ENCODE results near the gene SCO2.
"Not testable (repeated sequence)": the region's sequence is repeated elsewhere in the genome, so short reads cannot be mapped to it uniquely, and the experiment has no call there.

The SCO2 gene

DNA sequence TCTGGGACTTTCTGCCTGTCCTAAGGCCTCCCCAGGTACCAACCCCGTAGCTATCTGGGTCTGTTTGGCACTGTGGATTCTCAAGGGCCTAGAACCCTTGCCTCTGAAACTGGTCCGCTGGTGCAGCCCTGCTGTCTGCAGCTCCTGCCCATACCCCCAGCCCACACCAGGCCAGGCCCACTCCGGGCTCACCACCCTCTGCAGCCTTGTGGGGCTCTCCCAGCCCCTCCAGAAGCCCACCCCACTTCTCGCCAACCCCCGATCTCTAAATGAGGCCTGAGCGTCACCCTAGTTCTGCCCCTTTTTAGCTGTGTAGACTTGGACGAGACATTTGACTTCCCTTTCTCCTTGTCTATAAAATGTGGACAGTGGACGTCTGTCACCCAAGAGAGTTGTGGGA is 25.0 kb upstream of the SCO2 start:
- no peak for DNase-seq

- DNase-seq: no peak
Observed at GRCh38 chr22:50548921-50549790, 23.8 kb upstream of the SCO2 start.

DNA sequence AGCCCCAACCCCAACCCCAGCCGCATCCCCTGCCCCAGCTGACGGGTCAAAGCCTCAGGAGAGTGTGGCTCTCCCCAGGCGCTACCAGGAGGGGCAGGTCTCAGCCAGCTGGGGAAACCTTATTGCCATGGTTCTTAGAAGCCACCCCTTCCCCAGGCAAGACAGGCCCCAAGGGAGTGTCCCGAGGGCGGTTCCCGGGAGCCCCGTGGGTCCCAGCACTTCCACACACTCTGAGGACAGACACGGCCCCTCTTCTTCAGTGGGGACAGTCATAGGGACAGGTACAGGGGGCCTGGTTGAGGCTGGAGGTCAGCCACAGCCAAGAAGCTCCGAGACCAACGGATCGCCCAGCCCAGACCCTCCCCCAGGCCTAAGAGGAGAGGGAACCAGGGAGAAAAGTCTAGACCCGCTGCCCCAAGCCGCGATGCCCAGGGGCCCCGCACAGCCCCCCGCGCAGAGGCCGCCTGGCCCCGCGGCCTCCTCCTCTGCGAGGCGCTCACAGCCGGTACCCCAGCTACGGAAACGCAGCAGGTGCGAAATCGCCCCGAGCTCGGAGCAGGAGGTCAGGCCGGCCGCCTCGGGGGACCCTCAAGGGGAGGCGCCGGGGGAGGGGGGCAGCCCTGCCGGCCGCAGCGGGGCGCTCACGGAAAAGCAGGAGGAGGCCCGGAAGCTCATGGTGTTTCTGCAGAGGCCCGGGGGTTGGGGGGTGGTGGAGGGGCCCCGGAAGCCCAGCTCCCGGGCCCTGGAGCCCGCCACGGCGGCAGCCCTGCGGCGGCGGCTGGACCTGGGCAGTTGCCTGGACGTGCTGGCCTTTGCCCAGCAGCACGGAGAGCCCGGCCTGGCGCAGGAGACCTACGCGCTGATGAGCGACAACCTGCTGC is 22.9 kb upstream of the SCO2 start:
- no peak for DNase-seq

DNA sequence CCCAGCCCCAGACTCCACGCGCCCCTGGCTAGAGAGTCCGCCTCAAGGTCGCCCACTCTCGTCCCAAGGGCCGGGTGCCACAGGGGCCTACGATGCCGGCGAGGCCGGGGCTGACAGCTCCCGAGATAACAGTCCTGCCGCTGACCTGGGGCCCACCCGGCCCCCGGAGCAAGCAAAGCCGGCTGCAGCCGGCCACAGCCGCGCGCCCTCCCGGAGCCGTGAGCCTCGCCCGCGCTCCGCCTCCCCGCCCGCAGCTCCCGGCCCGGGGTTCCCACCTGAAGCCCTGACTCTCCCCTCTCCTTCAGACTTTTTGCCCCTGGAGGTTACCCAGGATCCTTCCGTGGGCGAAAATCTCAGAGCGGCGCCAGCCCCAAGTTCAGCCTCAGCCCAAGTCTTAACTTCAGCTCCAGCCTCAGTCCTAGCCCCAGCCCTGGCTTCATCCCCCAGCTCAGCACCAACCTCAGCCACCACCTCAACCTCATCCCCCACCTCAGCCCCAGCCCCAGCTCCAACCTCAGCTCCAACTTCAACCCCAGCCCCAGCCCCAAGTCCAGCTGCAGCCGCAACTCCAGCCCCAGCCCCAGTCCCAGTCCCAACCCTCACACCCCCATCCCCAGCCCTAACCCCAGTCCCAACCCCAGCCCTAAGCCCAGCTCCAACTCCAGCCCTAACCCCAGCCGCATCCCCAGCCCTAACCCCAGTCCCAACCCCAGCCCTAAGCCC is 22.0 kb upstream of the SCO2 start:
- no peak for DNase-seq

GRCh38 chr22:50546326-50547262 is 21.2 kb upstream of the SCO2 start:
- DNase-seq: no peak

DNA sequence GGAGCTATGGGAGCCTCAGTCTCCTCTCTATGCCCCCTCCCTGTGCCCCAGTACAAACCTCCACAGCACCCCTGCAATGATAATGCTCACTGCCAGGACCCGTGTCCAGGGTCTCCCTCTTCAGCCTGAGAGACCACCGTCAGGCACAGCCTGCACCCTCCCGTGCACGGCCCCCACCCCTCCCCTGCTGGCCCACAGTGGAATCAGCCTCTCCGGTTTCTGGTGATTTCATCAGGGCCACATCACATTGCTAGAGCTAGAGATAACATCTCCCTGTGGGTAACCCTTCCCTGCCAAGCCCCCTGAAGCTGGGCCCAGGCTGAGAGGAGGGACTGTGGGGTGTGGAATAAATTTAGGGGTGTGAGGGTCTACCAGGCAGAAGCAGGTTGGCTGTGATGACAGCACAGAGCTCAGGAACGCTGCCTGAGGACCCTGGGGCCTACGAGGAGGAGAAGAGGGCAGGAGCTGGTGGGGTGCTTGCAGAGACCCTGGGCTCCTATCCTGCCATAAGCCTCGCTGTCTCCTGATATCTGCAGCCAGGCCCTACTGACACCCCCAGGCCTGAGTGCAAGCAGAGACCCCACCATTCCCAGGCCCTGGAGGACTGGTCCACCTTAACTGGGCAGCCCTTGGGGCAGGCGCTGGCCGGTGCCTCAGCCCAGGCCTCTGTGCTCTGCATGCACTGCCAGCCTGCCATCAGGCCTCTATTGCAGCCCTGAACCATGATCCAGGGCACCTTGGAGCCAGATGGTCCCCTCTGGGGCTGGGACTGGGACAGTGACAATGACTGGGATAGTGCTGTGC is 20.3 kb upstream of the SCO2 start, which contains the start of gene KLHDC7B:
TSS of gene KLHDC7B (plus strand) at position 378 of the 804 bp plus-strand sequence. CDS start at position 723, 345 bp downstream.
- no peak for DNase-seq

GRCh38 chr22:50544746-50545253 is 19.4 kb upstream of the SCO2 start:
- DNase-seq: no peak

- DNase-seq: peak in 1 of 2 donors; percentile 48
Observed at GRCh38 chr22:50544078-50544745, 18.8 kb upstream of the SCO2 start.

- DNase-seq: no peak
Observed at GRCh38 chr22:50542416-50542927, 17.1 kb upstream of the SCO2 start.

DNA sequence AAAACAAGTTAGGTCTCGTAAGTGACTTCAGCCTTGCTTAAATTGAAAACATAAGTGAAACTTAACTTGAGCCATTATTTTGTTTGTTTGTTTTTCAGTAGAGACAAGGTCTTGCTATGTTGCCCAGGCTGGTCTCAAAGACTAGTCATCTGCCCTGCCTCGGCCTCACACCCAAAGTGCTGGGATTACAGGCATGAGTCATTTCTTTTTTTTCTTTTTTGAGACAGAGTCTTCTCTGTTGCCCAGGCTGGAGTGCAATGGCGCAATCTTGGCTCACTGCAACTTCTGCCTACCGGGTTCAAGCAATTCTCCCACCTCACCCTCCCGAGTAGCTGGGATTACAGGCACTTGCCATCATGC is 16.2 kb upstream of the SCO2 start:
- DNase-seq: not testable (repeated sequence)

DNA sequence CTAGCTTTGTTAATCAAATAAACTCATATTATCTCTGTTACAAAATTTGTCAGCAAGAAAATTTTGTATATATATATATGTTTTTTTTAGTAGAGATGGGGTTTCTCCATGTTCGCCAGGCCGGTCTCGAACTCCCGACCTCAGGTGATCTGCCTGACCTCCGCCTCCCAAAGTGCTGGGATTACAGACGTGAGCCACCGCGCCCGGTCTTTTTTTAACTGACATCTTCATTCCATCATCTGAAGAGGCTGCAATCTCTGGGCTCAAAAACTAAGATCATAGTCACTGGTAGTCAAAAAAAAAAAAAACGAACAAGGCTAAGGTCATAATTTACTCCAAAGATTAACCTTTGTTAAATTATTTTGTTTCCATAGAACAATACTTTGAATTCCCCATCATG is 15.0 kb upstream of the SCO2 start:
- no peak for DNase-seq

GRCh38 chr22:50537765-50538164 is 12.4 kb upstream of the SCO2 start:
- DNase-seq: no peak

- no peak for DNase-seq
Observed at GRCh38 chr22:50536226-50536625, 10.8 kb upstream of the SCO2 start.

DNA sequence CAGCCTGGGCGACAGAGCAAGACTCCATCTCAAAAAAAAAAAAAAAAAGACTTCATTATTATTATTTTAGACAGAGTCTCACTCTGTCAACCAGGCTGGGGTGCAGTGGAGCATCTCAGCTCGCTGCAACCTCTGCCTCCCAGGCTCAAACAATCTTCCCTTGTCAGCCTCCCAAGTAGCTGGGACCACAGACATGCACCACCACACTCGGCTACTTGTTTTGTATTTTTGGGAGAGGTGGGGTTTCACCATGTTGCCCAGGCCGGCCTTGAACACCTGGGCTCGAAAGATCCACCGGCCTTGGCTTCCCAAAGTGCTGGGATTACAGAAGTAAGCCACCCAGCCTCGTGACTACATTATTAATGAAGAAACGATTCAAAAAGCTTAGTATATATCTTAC is 9.7 kb upstream of the SCO2 start:
- DNase-seq: no peak

DNA sequence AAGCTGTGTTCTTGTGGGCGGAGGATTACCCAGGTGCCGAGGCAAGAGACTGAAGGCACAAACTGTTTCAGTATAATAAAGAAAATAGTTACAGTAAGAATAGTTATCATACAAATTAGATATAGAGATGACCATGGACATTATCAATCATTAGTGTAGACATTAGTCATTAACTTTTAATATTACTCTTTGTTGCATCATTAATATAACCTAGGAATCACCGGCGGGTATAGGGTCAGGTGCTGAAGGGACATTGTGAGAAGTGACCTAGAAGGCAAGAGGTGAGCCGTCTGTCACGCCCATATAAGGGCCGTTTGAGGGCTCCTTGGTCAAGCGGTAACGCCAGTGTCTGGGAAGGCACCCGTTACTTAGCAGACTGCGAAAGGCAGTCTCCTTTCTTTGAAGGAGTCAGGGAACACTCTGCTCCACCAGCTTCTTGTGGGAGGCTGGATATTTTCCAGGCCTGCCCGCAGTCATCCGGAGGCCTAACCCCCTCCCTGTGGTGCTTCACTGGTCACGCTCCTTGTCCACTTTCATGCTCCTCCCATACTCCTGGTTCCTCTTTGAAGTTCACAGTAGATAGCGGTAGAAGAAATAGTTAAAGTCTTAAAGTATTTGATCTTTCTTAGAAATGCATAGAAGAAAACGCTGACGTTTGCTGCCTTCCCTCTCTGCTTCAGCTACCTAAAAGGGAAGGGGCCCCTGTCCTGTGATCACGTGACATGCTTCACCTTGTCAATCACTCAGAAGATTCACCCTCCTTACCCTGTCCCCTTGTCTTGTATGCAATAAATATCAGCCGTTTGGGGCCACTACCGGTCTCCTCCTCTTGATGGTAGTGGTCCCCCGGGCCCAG is 8.7 kb upstream of the SCO2 start:
- not testable (repeated sequence) for DNase-seq

DNA sequence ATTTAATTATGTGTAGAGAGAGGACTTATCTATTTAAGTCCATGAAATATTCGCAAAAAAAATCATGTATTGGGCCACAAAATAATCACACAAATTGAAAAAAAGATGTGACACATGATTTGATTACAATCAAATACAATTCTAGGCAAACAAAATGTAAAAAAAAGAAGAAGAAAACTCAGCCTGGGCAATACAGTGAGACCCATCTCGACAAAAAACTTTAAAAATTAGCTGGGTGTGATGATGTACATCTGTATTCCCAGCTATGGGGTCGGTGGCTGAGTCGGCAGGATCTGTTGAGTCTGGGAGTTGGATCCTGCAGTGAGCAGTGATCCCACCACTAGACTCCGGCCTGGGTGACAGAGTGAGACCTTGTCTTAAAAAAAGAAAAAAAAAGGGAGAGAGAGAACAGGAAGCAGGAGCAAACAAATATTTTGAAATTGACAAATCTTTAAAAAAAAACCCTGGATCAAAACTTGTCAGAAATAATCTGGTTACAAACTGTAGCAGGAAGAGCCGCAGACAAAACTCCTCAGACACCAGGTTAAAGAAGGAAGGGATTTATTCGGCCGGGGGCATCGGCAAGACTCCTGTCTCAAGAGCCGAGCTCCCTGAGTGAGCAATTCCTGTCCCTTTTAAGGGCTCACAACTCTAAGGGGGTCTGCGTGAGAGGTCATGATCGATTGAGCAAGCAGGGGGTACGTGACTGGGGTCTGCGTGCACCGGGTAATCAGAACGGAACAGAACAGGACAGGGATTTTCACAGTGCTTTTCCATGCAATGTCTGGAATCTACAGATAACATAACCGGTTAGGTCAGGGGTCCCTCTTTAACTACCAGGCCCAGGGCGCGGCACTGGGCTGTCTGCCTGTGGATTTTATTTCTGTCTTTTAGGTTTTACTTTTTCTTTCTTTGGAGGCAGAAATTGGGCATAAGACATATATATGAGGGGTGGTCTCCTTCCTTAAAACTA is 7.7 kb upstream of the SCO2 start:
- DNase-seq: no peak

DNA sequence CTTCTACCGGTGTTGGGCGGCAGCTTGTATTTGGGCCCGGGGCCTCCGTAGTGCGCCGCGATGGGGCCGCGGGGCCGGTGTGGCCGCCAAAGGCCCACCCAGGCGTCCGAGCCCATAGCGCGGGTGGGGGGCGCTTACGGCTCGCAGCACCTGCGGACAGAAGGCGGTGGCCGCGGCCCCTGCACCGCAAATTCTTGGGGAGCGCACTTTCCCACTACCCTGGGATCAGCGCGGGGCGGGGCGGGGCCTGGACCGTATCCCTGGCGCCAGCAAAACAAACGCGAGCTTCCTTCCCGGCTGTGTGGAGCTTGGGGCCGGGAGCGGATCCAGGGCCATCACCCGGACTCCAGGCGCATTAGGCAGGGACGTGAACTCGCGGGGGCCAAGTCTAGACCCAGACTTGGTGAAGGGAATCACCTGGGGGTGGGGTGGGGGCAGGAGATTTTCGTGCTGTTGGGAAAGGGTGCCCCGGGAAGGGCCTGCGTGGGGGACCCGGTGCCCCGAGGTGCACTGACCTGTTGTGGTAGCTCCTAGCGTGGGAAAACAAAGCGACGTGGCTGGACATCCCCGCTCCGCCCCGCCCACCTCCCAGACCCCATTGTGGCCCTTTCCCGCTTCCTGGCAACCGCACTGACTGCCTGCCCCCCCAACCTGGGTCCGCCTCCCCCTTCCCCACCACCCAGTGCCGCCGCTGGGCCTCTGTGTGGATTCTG is 6.7 kb upstream of the SCO2 start:
- no peak for DNase-seq
